HG03060 (cell line): Measurements from ENCODE around the gene ABI1.

Experiments
- ATAC-seq: cut with Tn5 transposase; IDR thresholded peaks from one replicate; pipeline ENCODE4 v1.9.1; 2021; ENCODE audit warnings: low read depth, moderate number of reproducible peaks; ENCODE audit not compliant: unreplicated experiment

Gene ABI1

GRCh38 chr10:26777686-26778085 lies 83.1 kb downstream of the ABI1 start:
- ATAC-seq, result no peak

DNA sequence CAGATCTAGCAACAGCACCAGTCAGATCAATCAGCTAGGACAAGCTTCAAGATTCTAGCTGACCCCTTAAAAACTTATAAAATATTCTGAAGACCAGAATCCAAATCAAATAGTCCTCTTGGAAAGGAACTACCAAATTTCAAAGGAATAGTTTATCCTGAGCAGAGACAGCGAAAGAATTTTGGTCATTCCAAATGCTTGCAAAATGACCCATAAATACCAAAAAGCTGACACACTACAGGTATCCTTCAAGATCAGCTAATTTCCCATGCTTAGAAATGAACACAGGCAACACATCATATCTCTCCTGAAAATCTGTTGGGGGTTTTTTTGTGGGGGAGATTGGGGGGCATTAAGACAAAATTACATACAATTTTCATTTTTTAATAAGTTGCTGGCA lies 84.5 kb downstream of the ABI1 start:
- ATAC-seq, result no peak

DNA sequence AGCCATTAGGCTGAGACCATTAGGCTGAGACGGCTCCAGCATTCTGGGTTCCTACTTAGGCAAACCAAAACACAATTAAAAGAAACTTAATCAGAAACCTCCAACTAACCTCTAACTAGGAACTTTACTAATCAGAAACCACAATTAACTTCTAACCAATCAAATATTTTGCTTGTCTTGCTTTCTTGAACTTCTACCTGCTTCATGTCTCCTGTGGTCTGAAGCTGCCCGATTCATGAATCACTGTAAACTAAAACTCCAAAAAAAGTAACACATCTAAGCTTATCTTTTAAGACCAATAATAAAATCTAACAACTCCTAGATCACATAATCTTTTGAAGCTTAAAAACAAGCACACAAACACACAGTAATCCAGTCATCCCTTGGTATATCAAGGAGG lies 87.1 kb downstream of the ABI1 start:
- ATAC-seq, result no peak

- no peak for ATAC-seq
These were observed 90.7 kb downstream of the ABI1 start for GRCh38 chr10:26770069-26770468.

GRCh38 chr10:26765549-26765948 lies 95.2 kb downstream of the ABI1 start:
- ATAC-seq, result no peak

DNA sequence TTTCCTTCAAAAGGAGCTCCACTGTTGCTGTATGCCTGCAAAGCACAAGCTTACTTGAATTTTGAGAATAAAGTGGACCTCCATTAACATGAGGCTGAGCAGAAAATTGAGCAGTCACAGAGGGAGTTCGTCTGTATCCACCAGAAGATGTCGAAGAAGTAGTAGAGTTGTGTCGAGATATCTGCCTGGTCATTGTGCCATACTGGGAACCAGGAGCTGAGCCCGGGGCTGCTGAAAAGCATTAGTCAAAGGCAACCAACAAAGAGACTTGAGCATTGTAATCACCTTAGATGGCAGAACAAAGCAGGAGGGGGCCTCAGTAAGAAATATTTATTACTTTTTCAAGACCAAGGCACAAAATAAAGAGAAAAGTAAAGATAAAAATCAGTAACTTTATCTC lies 101.8 kb downstream of the ABI1 start:
- no peak for ATAC-seq

- peak; percentile 82 for ATAC-seq
These were observed 105.3 kb downstream of the ABI1 start for GRCh38 chr10:26755443-26755903.

DNA sequence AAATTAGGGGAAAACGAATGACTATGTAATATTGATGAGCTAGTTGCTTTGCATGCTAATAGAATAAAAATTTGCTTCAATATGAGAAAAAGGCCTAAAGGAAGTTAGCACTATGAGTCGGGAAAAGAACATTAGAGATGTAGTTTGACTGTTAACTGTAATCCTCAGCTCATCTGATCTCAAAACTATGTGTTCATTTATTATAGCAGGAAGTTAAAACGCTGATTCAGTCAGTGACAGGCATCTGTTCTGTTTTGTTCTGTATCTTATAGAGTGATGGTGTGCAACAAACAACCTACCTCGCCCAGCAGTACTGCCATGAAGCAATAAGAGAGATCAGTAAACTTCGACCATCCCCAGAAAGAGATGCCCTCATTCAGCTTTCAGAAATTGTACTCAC lies 114.7 kb downstream of the ABI1 start:
- ATAC-seq, result no peak

DNA sequence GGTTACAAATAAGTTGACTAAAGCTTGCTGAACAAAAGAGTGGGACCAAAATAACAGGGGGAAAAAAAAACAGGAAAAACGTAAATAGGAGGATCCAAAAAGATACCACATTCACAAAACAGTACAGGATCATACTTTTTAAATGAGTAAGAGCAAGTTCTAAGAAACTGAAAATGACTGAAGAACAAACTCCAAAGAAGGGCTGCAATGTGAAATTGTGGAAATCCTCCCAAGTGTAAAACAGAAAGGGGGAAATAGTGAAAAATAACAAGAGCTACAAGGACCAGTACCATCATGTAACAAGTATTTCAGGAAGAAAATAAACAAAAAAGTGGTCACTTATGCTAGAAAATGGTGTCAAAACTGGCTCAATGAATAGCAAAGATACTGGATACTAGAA lies 116.9 kb downstream of the ABI1 start:
- no peak for ATAC-seq

GRCh38 chr10:26743091-26743490 lies 117.7 kb downstream of the ABI1 start:
- no peak for ATAC-seq

DNA sequence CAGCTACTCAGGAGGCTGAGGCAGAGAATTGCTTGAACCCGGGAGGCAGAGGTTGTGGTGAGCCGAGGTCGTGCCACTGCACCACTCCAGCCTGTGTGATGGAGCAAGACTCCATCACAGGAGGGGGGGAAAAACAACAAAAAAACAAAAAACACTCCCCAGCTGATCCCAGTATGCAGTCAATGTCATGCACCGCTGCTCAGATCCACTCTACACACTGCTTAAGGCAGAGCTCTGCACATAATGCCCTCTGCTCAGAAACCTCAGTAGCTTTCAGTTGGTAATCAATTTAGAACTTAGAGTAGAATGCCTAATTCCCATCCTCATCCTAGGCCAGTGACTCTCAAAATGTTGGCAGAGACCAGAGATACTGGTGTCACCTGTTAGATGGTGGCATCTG lies 119.4 kb downstream of the ABI1 start:
- no peak for ATAC-seq

DNA sequence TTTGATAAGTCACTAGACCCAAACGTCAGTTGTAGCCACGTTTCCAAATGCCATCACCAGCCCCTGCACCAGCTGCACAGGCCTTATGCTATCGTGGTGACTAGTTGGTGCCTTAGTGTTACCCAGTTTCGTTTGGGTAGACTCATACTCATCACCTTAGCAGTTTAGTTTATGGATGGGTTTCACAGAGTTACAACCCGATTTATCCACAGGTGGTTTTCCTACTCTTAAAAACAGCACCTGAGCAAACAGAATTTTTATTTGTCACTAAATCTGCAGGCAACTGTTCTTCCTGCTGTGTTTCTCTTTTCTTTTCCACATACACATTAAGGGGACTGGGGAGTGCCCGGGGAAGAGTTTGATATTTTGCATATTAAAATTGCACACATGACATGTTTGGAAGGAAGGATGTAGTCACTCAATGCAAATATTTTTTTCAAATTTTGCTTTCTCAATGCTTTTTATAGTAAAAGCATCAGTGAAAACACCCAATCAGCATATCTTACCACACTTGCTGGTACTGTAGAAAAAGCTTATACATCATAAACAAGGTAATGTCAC lies 121.6 kb downstream of the ABI1 start:
- ATAC-seq, result no peak

DNA sequence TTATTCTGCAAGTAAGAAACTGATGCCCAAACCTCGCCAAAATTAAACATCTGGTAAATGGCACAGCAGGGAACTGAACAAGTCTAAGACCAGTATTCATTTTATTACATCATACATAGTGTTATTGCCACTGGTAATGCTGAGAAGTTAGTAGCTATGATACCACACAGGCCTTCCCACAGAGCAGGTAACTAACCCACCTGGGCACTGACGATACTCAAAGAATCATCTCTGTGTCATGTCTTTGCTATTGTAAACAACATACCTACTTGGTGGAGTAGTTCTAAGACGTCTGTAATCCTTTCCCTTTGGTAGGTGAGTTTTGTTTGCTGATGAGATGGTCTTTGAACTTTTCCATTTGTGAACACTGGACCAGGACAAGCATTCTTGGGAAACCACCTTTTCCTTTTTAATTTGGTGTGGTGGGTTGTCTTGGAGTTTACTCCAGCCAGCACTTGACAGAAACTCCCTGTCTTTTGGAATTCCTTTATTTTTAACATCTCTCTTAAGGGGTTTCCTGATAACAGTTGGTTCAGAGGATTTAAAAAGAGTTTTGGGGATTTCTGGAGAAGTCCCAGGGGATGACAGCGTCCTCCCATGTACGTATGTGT lies 122.4 kb downstream of the ABI1 start:
- ATAC-seq, result no peak

GRCh38 chr10:26737730-26738129 lies 123.0 kb downstream of the ABI1 start:
- ATAC-seq, result peak; percentile 68

GRCh38 chr10:26735435-26735834 lies 125.3 kb downstream of the ABI1 start:
- ATAC-seq, result no peak

DNA sequence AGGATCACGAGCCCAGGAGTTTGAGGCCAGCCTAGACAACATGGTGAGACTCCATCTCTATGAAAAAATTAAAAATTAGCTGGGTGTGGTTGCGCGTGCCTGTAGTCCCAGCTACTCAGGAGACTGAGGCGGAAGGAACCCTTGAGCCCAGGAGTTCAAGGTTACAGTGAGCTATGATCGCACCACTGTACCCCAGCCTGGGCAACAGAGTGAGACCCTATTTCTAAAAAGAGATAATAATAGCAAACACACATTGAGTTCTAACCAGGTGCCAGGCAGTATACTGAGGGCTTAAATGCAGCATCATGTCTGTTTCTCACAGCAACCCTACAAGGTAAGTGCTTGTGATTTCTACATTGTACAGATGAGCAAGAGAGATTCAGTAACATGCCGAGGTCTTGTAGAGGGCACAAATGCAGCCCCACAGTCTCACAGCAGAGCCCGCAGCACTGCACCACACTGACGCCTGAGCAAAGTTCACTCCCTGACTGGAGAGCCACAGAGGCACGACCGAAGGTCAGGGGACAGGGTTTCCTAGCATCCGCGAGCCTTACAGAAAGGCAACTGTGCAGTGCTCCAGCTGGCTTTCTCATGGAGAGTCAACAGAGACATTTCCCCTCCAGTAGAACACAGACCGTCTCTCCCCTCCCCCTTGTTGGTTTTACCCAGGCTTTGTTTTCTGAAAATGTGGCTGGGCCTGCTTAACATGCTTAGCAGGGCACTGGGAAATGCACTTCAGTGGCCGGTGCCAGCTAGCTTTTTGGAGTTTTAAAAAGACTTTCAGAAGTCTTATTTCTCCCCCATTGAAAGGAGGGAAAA lies 126.8 kb downstream of the ABI1 start:
- no peak for ATAC-seq

GRCh38 chr10:26730552-26730951 lies 130.2 kb downstream of the ABI1 start:
- ATAC-seq, result no peak

- ATAC-seq, result no peak
These were observed 131.4 kb downstream of the ABI1 start for GRCh38 chr10:26729395-26729794.

- no peak for ATAC-seq
These were observed 131.8 kb downstream of the ABI1 start for GRCh38 chr10:26728957-26729356.

GRCh38 chr10:26727005-26727404 lies 133.8 kb downstream of the ABI1 start:
- ATAC-seq, result no peak

GRCh38 chr10:26725837-26726727 lies 134.7 kb downstream of the ABI1 start:
- no peak for ATAC-seq
